Measurements from ENCODE around the gene IGF1R.

IGF1R gene

DNA sequence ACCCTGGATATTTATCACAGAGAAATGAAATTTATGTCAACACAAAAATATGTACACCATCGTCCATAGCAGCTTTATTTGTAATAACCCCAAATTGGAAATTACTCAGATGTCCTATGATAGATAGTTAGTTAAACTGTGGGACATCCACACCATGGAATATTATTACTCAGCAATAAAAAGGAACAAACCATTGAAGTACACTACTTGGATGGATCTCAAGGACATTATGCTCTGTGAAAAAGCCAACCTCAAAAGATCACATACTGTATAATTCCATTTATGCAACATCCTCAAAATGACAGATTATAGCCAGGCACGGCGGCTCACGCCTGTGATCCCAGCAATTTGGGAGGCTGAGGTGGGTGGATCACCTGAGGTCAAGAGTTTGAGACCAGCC is 246.0 kb downstream of the IGF1R start:
- no peak for DNase-seq

- DNase-seq, result peak; percentile 85
These were observed 247.8 kb downstream of the IGF1R start for GRCh38 chr15:98896002-98896721.

DNA sequence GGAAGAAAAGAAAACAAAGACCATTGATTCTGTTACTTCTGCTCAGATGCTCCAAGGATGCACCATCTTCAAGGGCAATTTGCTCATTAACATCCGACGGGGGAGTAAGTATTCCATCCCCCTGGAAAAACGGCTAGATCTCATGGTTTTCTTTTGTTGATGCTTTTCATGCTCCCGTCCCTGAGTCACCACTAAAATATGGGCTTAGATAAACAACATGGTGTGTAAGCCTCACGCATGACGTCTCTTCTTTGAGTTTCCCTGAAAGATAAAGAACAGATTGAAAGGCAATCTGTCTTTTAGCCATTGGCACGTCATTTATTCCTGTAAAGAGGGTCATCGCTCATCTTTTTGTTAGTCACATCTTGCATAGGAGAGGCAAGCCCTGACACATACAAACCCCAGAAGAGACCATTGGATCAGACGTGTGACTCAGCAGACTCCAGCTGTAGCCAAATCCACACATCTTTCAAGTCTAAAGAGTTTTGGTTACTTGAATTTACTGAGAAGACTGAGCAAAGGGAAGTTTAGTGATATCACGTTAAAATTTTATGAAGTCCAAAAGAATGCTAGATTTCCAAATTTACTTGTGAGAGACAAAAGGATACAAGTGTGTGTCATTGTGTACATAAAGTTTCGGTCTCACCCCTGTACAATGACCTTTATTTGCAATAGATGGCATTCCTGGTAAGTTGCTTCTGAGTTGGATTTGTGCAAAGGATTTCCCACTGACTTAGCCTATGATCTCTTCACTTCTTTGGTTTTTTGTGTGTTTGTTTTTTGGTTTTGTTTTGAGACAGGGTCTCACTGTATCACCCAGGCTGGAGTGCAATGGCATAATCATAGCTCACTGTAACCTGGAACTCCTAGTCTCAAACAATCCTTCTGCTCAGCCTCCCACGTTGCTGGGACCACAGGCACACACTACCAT is 248.7 kb downstream of the IGF1R start:
- peak; percentile 100 for DNase-seq

GRCh38 chr15:98898122-98898521 is 249.8 kb downstream of the IGF1R start:
- DNase-seq, result no peak

DNA sequence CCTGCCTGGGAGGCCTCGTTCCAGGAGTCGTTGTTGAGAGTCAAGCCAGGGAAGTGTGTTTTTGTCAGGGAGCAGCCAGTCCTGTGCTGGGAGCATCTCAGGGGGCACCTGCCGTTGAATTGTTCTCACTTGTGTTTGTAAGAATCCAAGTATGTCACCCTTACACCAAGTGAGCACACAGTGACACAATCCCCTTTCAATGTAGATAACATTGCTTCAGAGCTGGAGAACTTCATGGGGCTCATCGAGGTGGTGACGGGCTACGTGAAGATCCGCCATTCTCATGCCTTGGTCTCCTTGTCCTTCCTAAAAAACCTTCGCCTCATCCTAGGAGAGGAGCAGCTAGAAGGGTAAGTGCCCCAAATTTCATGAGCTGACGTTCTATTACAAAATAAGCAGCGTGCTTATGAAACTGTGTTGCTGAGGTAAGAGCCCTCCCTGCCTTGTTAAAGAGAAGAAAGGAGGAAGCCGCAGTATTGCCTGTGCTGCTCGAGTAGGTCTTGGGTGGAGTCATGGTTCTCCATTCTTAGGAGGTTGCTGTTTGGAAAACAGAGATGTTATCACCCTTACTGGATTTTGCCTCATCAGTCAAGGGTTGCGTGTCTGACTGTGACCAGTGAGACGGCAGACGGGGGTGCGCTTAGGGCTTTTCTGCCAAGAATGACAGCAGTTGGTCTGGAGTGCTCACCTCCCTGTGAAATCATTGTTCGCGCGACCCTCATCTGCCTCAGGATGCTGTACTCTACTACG is 251.1 kb downstream of the IGF1R start:
- DNase-seq, result no peak

GRCh38 chr15:98900356-98900755 is 252.0 kb downstream of the IGF1R start:
- peak; percentile 68 for DNase-seq

- DNase-seq, result no peak
These were observed 253.2 kb downstream of the IGF1R start for GRCh38 chr15:98901434-98902072.

GRCh38 chr15:98902931-98903330 is 254.6 kb downstream of the IGF1R start:
- DNase-seq, result no peak

DNA sequence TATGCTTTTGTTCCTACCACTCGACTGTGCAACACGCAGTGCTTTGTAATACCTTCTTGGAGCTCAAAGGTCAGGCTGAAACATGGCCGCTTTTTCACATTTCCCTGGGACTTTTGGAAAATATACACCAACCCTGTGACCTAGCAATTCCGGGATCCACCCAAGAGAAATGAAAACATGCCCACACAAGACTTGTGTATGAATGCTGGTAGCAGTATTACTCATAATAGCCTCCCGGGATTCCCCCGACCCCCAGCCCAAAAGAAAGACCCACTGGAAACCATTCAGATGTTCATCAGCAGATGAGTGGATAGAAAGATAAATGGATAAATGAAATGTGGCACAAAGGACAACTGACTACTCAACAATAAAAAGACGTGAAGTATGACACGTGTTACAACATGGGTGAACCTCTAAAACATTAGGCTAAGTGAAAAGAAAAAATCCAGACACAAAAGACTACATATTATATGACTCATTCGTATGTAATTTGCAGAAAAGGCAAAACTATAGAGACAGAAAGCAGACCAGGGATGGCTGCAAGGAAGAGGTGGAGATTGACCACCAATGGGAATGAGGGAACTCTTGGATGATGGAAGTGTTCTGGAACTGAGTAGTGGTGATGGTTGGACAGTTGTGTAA is 255.2 kb downstream of the IGF1R start:
- peak; percentile 91 for DNase-seq

DNA sequence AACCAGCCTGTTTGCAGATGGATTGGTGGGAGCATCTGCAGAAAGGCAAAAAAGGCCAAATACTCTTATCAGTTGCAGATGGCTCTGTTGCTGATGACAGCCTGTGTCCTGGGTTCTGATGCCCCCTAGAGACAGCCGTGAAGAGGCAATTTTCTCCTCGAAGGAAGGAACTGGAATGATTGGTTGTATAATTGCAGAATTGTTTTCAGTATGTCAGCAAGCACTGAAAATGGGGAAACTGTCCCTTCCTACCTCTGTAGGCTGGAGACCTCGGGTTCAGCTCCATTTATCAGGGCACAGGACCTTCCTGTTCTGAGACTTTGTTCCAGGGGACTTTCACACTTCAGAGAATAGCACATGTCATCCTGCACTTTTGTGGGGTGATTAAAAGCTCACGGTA is 256.2 kb downstream of the IGF1R start:
- peak; percentile 76 for DNase-seq

- DNase-seq, result peak; percentile 39
These were observed 257.8 kb downstream of the IGF1R start for GRCh38 chr15:98905963-98906711.

DNA sequence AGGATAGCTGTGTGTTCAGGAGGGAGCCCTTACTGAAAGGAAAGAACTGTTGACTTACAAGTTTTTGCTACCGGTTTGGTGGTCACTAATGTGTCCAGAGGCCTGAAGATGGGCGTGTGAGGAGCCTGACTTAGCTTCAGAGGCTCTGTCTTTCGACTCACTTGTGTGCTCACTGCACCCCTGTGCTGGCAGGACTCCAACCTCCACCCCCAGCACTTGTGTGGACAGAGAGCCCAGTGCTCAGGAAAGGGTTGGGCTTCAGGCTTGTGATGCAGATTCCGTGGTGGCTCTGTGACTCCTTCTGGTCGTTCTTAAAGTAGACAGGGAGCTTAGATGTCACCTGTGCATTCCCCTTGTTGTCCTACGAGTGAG is 258.4 kb downstream of the IGF1R start:
- DNase-seq, result peak; percentile 45

DNA sequence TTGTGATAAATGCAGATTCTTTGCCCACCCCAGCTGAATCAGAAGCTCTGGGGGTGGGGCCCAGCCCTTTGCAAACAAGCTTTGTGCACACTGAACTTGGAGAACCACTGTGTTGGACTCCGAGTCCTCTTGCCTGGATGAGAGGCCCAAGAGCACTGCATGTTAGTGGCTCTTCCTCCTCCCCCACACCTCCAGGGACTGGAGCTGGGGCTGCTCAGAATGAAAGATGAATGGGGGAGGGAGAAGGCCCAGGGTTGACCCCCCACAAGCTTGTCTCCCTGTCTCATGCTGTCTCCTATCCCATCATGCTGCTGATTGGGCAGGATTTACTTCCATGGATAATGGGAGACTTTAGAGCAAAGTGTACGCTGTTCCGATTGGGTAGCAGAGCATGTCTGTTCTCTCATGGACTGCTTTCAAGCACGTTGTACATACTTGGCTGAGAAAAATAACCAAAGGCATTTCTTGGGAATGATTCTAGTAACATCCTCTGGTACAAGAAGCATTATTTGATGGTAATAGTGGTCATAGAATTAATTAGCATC is 259.7 kb downstream of the IGF1R start:
- no peak for DNase-seq

DNA sequence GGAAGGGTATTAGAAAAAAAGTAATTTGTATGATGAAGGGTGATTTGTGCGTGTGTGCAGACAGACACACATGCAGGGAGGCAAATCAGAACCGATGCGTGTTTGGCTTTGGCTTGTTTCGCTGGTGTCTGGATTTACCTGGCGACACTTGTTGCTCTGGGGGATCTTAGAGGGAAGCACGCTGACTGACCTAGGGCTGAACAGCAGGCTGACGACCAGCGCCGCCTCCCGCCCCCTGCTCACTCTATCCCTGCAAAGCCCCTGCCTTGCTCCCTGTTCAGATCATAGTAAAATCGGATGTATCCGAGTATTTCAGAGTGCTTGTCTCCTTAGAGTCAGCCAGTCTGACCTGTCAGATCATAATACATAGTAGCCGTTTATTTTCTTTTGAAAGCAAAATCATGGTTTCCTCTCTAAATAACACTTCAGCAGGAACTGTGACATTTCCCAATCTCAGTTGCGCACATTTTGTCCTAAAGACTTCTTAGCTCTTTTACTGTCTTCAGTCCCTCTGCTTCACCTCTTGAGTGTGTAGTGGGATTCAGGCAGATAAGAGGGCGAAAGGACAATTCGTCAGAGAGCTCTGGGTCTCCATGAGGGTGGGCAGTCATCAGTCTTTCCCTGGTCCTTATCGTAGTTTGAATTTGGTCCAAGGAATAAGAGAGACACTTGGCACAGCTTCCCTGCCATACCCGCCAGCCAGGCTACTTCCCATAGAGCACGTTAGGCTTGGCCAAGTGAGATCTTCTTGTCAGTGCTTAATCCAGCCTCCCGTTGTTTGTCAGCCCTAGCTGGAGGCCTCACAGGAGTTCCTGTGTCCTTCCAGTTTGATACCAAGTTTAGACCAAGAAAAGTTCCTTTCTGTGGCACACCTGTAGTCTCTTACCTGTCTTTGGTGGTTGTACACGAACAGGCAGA is 261.9 kb downstream of the IGF1R start:
- no peak for DNase-seq

GRCh38 chr15:98914626-98915025 is 266.3 kb downstream of the IGF1R start:
- DNase-seq, result peak; percentile 79

- DNase-seq, result no peak
These were observed 268.5 kb downstream of the IGF1R start for GRCh38 chr15:98916826-98917225.

DNA sequence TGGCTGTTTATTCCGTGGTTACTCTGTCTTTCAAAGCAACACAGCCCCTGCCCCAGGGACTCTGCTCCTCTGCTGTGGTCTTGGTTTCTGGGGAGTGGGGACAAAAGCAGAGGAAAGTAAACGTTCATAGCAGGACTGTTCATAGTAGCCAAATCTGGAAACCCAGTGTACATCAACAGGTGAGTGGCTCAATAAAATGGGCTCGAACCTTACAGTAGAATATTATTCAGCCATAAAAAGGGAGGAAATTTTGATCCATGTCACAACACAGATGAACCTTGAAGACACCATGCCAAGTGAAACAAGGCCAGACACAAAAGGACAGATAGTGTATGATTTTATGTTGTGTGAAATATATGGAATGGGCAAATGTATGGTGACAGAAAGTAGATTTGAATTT is 269.1 kb downstream of the IGF1R start:
- DNase-seq, result no peak

DNA sequence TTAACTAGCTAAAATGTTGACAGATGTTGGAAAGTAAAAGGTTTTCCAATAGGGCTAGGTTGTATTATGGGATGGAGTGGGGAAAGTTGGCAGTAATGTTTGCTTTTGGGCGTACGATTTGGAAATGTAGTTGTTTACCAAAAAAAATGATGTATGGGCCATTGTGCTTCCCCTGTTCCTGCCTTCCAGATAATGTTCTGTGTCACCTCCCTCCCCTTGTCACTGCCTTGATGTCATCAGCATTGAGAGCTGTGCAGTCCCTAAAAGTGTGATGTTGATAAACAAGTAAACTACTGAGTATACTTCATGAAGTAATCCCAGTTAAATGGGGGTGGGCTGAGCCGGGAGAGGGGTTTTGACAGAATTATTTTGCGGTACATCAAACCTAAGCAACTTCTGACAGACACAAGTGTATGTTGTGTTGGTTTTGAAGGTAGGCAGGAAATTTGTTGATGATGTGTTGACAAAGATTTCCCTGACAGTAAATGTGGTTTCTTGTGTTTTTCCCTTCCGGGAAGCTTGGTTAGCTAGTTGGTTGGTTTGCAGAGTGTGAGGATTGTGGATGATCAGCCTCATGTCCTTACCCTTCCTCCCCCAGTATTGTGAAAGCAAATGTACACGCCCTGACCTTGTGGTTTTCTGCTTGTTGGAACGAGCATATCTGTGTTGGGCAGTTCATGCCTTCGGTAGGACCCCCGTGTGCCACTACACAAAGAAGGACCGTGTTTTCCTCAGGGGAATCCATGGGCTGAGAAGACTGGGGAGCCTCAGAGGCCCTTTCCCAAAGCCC is 271.9 kb downstream of the IGF1R start:
- DNase-seq, result no peak

DNA sequence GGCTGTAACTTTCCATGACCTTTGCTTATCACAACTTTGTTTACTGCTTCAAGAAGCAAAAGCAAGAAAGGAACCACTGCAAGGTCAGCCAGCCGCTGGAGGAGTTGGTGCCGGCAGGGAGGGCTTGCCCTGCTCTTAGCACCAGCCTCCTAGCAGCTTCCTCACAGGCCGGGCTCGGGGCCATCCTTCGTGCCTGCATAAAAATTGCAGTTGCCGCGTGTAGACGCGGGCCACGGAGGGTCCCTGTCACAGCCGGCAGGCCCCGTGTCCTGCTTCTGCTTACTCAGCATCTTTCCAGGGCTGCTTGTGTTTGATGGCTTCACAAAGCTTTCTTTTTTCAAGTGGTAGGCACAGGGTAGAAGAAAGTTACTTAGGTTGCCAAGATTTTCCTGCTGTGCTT is 274.8 kb downstream of the IGF1R start:
- no peak for DNase-seq
